SIG-M5 treated with dmso at 0.1 percent for 504 hours (cell line): ENCODE data around the gene SETBP1.
A peak's percentile ranks its signal among the peaks of the same experiment; 100 is the strongest.

Experiments used
- DNase-seq: peaks from one replicate; lab custom pipeline; 2025; ENCODE audit not compliant: unreplicated experiment; lab: John Stamatoyannopoulos, UW

Gene SETBP1

GRCh38 chr18:44837482-44838180 lies 156.9 kb downstream of the SETBP1 start:
- no peak for DNase-seq

DNA sequence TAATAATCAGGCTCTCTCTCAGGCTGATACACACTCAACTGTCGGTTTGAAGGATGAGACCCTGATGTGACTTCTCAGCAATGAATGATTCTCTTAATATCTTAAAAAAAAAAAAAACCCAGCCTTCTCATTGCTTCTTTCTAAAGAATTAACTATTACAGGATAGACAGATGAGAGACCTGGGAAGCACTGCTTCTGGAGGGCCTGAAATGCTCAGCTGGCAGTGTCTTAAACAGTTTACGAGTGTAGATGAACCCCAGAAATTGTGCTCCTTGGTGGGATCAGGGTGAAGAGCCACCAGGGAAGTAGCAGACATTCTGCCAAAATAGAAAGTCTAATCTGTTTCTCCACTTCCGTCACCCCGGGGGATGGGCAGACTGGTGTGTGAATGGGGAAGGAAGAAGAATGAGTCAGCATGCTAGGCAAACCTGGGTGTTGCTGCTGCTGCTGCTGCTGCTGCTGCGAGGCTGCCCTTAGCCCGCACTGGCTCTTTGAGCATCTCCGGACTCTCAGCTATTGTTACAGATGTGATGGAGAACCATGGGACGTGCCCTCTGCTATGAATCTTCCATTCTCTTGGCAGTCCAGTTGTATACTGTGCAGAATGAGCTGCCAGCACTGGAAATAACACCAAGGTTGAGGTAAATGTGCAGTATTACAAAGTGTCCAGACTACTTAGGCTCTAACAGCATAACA lies 158.4 kb downstream of the SETBP1 start:
- peak; percentile 94 for DNase-seq

- no peak for DNase-seq
Observed at GRCh38 chr18:44840058-44840790, 159.5 kb downstream of the SETBP1 start.

DNA sequence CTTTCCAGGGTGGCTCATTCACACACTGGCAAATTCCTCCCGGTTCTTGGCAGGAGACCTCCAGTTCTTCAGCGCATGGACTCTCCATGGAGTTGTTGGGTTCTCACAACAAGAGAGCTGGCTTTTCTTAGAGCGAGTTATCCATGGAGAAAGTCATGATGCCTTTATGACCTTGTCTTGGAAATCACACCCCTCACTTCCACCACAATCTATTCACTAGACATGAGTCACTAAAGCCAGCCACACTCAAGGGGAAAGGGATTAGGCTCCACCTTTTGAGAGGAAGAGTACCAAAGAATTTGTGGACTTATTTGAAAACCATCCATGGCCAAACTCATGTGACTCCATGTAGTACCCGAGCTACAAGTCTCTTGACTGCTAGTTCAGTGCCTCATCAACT lies 160.5 kb downstream of the SETBP1 start:
- DNase-seq: no peak

DNA sequence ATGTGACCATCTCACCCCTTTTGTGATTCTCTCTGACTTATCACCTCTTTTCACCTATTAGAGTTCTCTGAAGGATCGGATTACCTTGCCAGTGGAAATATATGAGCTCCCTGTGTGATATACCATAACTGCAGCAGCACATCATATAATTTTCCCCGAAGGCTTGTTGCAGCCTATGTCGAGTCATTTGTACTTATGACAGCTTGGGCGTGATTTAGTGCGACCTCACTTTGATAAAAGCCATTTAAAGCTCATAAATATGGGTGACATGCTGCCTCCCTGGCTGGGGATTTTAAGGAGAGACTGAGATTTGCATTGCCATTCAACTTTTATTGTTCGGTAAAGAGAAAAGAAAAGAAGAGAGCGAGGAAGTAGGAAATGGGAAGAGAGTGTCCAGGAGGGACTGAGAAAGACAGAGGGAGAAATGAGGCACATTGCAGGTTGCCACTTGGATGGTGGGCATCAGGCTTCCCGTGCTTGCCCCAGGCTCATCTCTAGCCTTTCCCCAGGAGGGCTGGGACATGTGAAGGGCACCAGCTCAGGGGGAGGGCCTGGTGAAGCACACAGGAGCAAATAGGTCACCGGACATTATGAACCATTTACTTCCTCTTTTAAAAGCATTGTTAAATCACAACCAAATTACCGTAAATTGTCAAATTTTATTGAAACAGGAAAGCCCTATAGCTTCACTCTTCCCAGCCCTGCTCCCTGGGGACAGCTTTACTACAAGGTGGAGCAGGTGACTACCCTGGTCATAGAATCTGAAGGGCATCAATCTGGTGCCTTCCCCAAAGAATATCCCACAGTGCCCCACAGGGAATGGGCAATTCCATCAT lies 161.3 kb downstream of the SETBP1 start:
- no peak for DNase-seq

- DNase-seq: no peak
Observed at GRCh38 chr18:44842588-44843412, 162.1 kb downstream of the SETBP1 start.

GRCh38 chr18:44844486-44844885 lies 163.8 kb downstream of the SETBP1 start:
- DNase-seq: no peak

DNA sequence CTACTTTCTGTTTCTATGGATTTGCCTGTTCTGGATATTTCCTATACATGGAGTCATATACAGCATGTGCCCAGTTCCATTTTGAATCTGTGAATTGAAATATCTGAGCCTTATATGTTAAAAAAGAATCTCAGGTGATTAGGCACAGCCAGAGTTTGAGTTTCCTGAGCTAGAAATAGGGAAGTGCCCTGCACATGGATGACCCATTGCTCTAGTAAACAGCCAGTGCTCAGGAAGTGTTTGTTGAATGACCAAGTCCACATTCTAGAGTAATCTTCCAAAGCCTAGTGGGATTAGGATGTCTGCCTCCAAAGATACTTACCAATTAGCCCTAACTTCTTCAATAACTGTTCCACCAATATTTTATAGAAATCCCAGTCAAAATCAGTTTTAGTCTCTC lies 165.8 kb downstream of the SETBP1 start:
- DNase-seq: no peak

DNA sequence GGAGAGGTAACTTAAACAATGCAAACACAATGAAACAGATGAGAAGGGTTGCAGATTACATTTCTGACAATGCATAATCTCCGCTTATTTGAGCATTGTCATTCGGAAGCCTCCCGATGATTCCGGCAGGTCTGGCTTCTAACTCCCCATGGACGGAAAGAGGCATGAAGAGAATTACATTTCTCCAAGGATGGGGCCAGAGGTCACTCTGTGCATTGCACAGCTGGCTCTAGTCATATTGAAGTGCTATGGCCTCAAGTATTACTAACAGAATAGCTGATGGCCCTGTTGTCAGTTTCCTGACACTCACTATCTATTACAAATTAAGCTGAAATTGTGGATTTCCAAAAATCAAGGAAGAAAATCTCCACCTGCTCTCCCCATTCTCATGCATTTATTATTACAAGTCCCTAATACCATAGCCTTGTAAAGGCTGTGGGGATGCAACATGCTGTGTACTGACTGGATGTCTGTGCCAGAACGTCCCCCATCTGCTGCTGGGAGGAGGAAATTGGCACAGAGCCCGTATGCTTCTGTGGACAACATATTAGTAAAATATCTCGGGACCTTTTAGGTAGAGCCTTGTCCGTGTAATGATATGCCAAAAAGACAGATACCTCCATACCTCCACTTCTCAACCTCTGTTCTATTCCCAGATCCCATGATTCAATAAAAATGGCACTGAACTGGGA lies 168.1 kb downstream of the SETBP1 start:
- no peak for DNase-seq

GRCh38 chr18:44849361-44849760 lies 168.7 kb downstream of the SETBP1 start:
- DNase-seq: no peak

DNA sequence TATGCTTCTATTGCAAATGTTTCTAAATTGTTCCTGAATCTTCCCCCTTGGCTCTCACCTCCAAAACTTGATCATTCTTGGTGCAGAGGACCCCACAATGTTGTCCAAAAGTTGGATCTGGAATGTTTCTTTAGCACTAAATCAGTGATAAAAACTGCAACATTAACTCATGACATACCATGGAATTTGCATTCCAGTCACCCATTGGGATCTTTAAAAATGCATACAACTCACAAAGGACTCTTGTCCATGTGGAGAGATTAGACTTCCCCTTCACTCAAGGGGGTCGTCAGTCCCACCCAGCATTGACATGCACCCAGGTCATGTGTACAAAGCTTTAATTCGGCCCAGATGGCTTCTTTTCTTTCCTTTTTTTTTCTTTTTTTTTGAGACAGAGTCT lies 169.3 kb downstream of the SETBP1 start:
- DNase-seq: no peak

- DNase-seq: no peak
Observed at GRCh38 chr18:44851856-44852621, 171.4 kb downstream of the SETBP1 start.

GRCh38 chr18:44852818-44853217 lies 172.1 kb downstream of the SETBP1 start:
- no peak for DNase-seq

- DNase-seq: no peak
Observed at GRCh38 chr18:44853430-44853829, 172.7 kb downstream of the SETBP1 start.

GRCh38 chr18:44855681-44856080 lies 175.0 kb downstream of the SETBP1 start:
- DNase-seq: no peak

DNA sequence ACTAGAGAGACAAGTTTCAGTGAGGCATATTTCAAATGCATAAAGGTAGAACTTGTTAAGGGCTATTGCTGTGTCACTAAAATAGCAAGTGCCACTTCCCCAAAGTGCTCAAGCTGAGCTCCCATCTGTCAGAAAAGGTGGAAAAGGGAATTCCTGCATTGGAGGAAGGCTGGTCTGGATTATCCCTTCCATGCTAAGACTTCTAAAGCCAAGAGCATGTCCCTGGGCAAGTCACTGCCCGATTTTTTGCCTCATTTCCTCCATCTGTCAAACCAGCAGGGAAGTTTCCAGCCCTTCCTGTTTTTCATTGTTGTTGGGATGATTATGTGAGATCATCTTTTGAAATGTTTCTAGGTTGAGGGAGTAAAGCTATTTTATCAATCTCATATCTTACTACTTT lies 175.5 kb downstream of the SETBP1 start:
- DNase-seq: no peak

DNA sequence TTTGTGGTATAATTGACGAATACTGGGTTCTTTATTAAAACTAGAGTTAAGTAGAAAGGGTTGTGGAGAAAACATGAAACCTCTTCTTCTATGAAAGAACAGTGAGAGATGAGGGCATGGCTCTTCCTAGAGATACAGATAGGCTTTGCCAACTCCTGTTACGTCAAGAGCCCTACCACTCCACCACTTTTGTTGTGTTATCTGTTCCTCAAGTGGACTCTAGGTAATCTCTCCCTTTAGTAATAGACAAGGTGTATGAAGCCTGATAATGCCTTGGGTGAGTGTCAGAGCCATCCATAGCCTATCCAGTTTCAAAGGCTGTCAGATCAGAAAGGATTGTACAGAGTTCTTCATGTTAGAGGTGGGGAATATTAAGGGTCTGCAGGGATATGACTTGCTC lies 176.4 kb downstream of the SETBP1 start:
- DNase-seq: no peak

DNA sequence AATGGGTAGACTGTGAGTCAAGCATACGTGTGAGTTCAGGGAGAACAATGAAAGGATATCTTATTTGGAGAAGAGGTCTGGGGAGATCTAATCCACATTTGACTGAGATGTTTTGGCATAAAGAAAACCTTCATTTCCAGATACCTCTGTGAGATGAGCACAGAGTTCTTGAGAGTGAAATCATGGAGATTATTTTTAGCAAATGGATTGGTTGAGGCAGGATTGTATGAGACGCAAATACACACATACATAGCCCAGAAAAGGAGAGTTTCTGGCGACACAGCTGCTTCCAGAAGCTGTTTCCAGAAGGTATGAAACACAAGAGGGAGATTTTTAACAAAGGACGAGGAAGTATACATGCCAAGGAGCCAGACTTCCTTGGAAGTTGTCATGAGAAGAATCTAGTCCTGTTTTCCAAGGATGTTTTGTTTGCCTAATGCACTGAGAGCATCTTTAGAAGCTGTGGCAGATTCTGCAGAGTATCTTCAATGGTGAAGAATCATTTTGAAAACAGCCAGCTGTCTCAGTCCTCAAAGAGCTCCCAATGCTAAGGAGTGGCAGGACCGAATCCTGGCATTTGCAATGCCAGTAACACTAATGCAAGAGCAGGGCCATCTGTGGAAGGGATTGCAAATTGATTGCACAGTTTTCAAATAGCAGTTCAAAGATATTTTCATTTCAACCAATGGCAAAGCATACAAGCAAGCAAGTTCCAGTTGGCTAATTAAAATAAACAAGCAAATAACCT lies 177.2 kb downstream of the SETBP1 start:
- no peak for DNase-seq
